Pons (tissue), 1 donor: ENCODE data around the gene ZNHIT6.
"Not testable (repeated sequence)": the region's sequence is repeated elsewhere in the genome, so short reads cannot be mapped to it uniquely, and the experiment has no call there.

ENCODE experiments used
- DNase-seq: peaks from one replicate; pipeline ENCODE4 v3.0.0-alpha.2; 2016; ENCODE audit warnings: low spot score

Gene ZNHIT6

GRCh38 chr1:85707990-85708828 is at the start of gene ZNHIT6:
Gene ZNHIT6 (minus strand): TSS chr1:85708433. CDS start chr1:85708284, 149 bp downstream.
- peak; percentile 87 for DNase-seq

- DNase-seq, result no peak
Measured at GRCh38 chr1:85756864-85757263, 48.6 kb upstream of the ZNHIT6 start.

- DNase-seq, result no peak
Measured at GRCh38 chr1:85748120-85748519, 39.9 kb upstream of the ZNHIT6 start.

GRCh38 chr1:85746777-85747176 is 38.5 kb upstream of the ZNHIT6 start:
- no peak for DNase-seq

GRCh38 chr1:85743814-85744213 is 35.6 kb upstream of the ZNHIT6 start:
- no peak for DNase-seq

GRCh38 chr1:85734931-85735330 is 26.7 kb upstream of the ZNHIT6 start:
- DNase-seq, result no peak

GRCh38 chr1:85718678-85719340 is 10.6 kb upstream of the ZNHIT6 start:
- DNase-seq, result no peak

- not testable (repeated sequence) for DNase-seq
Measured at GRCh38 chr1:85714418-85715114, 6.3 kb upstream of the ZNHIT6 start.

GRCh38 chr1:85708829-85709227 is 595 bp upstream of the ZNHIT6 start:
- DNase-seq, result peak; percentile 11

GRCh38 chr1:85707267-85707989 is 805 bp downstream of the ZNHIT6 start:
- peak; percentile 6 for DNase-seq

GRCh38 chr1:85705940-85706339 is 2.3 kb downstream of the ZNHIT6 start:
- no peak for DNase-seq

GRCh38 chr1:85700422-85700821 is 7.8 kb downstream of the ZNHIT6 start:
- DNase-seq, result no peak

- DNase-seq, result no peak
Measured at GRCh38 chr1:85697895-85698294, 10.3 kb downstream of the ZNHIT6 start.

- peak; percentile 45 for DNase-seq
Measured at GRCh38 chr1:85692730-85693314, 15.4 kb downstream of the ZNHIT6 start.

GRCh38 chr1:85689775-85690404 is 18.3 kb downstream of the ZNHIT6 start:
- DNase-seq, result no peak

GRCh38 chr1:85683292-85684025 is 24.8 kb downstream of the ZNHIT6 start:
- no peak for DNase-seq

GRCh38 chr1:85681087-85681486 is 27.1 kb downstream of the ZNHIT6 start:
- DNase-seq, result peak; percentile 96

- no peak for DNase-seq
Measured at GRCh38 chr1:85678193-85678592, 30.0 kb downstream of the ZNHIT6 start.

- DNase-seq, result no peak
Measured at GRCh38 chr1:85677656-85678055, 30.6 kb downstream of the ZNHIT6 start.

GRCh38 chr1:85672031-85672660 is 36.1 kb downstream of the ZNHIT6 start:
- no peak for DNase-seq
